ENCODE data around the gene EIF2S3B.

EIF2S3B gene

DNA sequence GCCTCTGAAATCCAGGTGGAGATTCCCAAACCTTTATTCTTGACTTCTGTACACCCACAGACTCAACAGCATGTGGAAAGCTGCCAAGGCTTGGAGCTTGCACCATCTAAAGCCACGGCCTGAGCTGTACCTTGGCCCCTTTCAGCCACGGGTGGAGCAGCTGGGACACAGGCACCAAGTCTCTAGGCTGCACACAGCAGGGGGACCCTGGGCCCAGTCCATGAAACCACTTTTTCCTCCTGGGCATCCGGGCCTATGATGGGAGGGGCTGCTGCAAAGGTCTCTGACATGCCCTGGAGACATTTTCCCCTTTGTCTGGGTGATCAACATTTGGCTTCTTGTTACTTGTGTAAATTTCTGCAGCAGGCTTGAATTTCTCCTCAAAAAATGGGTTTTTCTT lies 32.0 kb downstream of the EIF2S3B start:
- Histone ChIP-seq H3K9ac (ENCODE audit: insufficient read length) (no peak overlapping the region), H3K4me3 (no peak overlapping the region), H3K9me3 (ENCODE audit: low read depth, low read length) (no peaks in the 10 kb centered on the region), H3K27ac (no peak overlapping the region), H3K36me3 (ENCODE audit: insufficient read depth, low read length) (no peaks in the 10 kb centered on the region)
- TF ChIP-seq EZH2 (IDR thresholded peaks at IDR 0.05) (no peak), POLR2AphosphoS5 (IDR thresholded peaks at IDR 0.05; ENCODE audit: borderline replicate concordance, low read depth, low read length) (no peak), FOXP2 (optimal IDR thresholded peaks at IDR 0.05; ENCODE audit: control extremely low read depth, extremely low read length, insufficient read depth) (no peak)
- no peak for DNase-seq (ENCODE audit: low read depth, low spot score)

DNA sequence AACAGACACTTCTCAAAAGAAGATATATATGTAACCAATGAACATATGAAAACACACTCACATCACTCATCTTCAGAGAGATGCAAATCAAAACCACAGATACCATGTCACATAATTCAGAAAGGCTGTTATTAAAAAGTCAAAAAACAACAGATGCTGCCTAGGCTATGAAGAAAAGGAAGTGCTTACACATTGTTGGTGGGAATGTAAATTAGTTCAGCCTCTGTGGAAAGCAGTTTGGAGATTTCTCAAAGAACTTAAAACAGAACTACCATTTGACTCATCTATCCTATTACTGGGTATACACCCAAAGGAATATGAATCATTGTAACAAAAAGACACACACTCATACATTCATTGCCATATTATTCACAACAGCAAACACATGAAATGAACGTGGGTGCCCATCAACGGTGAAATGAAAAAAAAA lies 35.1 kb downstream of the EIF2S3B start:
- TF ChIP-seq POLR2AphosphoS5 (IDR thresholded peaks at IDR 0.05; ENCODE audit: borderline replicate concordance, low read depth, low read length), result no peak
- no peak for TF ChIP-seq FOXP2 (optimal IDR thresholded peaks at IDR 0.05; ENCODE audit: control extremely low read depth, extremely low read length, insufficient read depth)
- no peak for TF ChIP-seq EZH2 (IDR thresholded peaks at IDR 0.05)
- no peak for DNase-seq (ENCODE audit: low read depth, low spot score)
- Histone ChIP-seq H3K9ac (ENCODE audit: insufficient read length) (no peak overlapping the region), H3K27ac (no peak overlapping the region), H3K4me3 (no peak overlapping the region), H3K36me3 (ENCODE audit: insufficient read depth, low read length) (no peaks in the 10 kb centered on the region), H3K9me3 (ENCODE audit: low read depth, low read length) (no peaks in the 10 kb centered on the region)

DNA sequence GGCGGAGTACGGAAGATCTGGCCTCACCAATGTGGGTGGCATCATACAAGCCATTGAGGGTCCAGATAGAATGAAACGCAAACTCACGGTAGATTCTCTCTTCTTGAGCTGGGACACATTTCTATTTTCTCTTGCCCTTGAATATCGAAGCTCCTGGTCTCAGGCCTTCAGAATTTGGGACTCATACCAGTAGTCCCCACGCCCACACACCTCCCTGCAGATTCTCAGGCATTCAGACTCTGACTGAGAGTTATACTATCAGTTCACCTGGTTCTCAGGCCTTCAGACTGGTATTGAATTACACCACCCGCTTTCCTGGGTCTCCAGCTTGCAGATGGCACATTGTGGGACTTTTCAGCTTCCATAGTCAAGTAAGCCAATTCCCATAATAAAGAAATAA lies 37.8 kb downstream of the EIF2S3B start:
- TF ChIP-seq POLR2AphosphoS5 (IDR thresholded peaks at IDR 0.05; ENCODE audit: borderline replicate concordance, low read depth, low read length) (no peak), EZH2 (IDR thresholded peaks at IDR 0.05) (no peak), FOXP2 (optimal IDR thresholded peaks at IDR 0.05; ENCODE audit: control extremely low read depth, extremely low read length, insufficient read depth) (no peak)
- Histone ChIP-seq H3K27ac (no peak overlapping the region), H3K9ac (ENCODE audit: insufficient read length) (no peak overlapping the region), H3K4me3 (no peak overlapping the region), H3K9me3 (ENCODE audit: low read depth, low read length) (no peaks in the 10 kb centered on the region), H3K36me3 (ENCODE audit: insufficient read depth, low read length) (no peaks in the 10 kb centered on the region)
- no peak for DNase-seq (ENCODE audit: low read depth, low spot score)

DNA sequence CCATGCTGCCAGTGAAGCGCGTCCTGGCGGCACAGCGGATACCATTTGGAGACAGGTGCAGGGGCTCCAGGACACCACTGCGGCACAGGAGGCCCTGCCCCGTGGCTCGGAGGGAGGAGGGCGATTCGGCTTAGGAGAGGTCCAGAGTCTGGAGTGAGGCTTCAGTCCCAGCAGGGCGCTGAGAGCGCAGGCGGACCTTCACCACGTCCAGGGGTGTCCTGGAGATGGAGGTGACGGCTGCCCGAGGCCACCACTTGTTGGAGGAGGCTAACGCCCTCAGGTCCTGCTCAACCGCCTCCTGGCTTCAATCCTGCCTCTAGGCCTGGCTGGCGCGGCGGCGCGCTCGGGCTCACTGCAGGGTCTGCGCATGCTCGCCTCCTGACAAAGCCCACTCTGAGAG lies 45.7 kb downstream of the EIF2S3B start:
- Histone ChIP-seq H3K27ac (no peak overlapping the region), H3K9ac (ENCODE audit: insufficient read length) (no peak overlapping the region), H3K9me3 (ENCODE audit: low read depth, low read length) (no peaks in the 10 kb centered on the region), H3K36me3 (ENCODE audit: insufficient read depth, low read length) (no peaks in the 10 kb centered on the region), H3K4me3 (no peak overlapping the region)
- DNase-seq (ENCODE audit: low read depth, low spot score), result no peak
- TF ChIP-seq EZH2 (IDR thresholded peaks at IDR 0.05) (no peak), POLR2AphosphoS5 (IDR thresholded peaks at IDR 0.05; ENCODE audit: borderline replicate concordance, low read depth, low read length) (no peak), FOXP2 (optimal IDR thresholded peaks at IDR 0.05; ENCODE audit: control extremely low read depth, extremely low read length, insufficient read depth) (no peak)

DNA sequence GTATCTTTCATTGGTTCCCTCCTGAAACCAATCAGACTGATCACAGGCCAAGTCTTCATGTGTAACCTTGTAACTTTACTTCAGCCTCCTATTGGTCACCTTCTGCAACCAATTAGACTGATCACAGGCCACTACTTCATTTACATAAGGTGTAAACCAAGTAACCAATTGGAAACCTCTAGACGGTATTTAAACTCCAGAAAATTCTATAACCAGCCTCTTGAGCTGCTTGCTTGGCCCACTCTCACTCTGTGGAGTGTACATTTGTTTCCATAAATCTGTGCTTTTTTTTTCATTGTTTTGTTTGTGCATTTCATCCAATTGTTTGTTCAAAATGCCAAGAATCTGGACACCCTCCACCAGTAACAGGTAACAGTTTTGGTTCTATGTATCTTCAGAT lies 47.5 kb downstream of the EIF2S3B start:
- no peak overlapping the region for H3K27ac ChIP-seq
- H3K9me3 ChIP-seq (ENCODE audit: low read depth, low read length), result no peaks in the 10 kb centered on the region

DNA sequence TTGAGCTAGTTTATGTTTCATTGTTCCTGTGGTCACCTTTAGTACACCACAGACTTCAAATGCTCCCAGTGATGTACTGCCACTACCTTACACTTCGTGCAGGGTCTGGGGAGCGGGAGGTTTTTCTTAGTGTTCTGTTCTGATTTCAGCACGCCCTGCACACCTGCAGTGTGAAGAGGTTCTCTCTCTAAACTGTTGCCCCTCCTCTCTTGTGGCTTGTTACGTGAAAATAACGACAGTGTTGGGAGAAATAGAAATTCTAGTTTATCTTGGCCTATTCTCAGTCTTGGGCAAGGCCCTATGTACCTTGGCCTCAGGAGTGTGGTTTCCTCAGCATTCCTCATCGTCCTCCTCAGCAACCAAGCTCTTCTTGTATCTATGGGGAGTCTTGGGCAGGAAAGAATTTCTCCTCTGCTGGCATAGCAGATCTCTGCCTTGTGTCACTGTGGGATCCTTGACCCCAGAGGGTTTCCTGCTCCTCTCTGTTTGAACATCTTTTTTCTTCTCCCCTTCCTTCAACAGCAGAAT lies 48.6 kb downstream of the EIF2S3B start:
- Histone ChIP-seq H3K36me3 (ENCODE audit: insufficient read depth, low read length) (no peaks in the 10 kb centered on the region), H3K27ac (no peak overlapping the region), H3K9ac (ENCODE audit: insufficient read length) (no peak overlapping the region), H3K9me3 (ENCODE audit: low read depth, low read length) (no peaks in the 10 kb centered on the region), H3K4me3 (no peak overlapping the region)
- TF ChIP-seq FOXP2 (optimal IDR thresholded peaks at IDR 0.05; ENCODE audit: control extremely low read depth, extremely low read length, insufficient read depth) (no peak), EZH2 (IDR thresholded peaks at IDR 0.05) (no peak), POLR2AphosphoS5 (IDR thresholded peaks at IDR 0.05; ENCODE audit: borderline replicate concordance, low read depth, low read length) (no peak)
- no peak for DNase-seq (ENCODE audit: low read depth, low spot score)

More for the DNA sequence above, 47.5 kb downstream of the EIF2S3B start:
- no peak overlapping the region for H3K9ac ChIP-seq (ENCODE audit: insufficient read length)
- no peaks in the 10 kb centered on the region for H3K36me3 ChIP-seq (ENCODE audit: insufficient read depth, low read length)
- TF ChIP-seq FOXP2 (optimal IDR thresholded peaks at IDR 0.05; ENCODE audit: control extremely low read depth, extremely low read length, insufficient read depth) (no peak), POLR2AphosphoS5 (IDR thresholded peaks at IDR 0.05; ENCODE audit: borderline replicate concordance, low read depth, low read length) (no peak), EZH2 (IDR thresholded peaks at IDR 0.05) (no peak)
- no peak for DNase-seq (ENCODE audit: low read depth, low spot score)
- no peak overlapping the region for H3K4me3 ChIP-seq

DNA sequence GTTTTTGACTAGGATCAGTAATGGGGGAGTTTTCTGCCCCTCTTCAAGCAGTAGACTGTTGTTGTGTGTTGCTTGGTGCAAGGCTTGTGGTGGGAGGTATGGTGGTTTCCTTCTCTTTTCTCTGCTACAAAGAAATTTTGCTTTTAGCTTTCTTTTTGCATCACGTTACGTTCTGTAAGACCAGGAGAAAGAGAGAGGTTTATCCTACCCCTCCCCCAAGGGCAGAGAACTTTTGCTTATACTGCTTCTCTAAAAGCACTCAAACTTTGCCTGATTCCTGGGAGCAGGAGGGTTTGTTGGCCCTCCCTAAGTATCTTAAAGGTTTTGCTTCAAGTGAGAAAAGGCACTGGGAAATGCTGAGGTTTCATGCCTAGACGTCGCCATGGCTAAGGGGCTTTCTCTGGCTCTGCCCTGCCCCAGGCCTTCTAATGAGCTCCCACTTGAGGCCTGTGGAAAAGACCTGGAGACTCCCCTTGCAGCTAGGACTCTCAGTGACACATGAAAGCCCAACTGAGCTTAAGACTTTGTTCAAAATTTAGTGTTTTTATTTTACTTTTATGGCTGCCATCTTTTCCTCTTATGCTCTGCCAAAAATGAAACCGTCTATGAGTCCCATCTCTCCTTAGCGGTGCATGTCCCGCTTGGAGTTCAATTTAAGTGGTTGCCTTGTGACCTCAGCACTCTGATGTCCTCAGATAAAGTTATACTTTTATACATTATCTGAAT lies 49.2 kb downstream of the EIF2S3B start:
- no peaks in the 10 kb centered on the region for H3K9me3 ChIP-seq (ENCODE audit: low read depth, low read length)
- no peak for TF ChIP-seq POLR2AphosphoS5 (IDR thresholded peaks at IDR 0.05; ENCODE audit: borderline replicate concordance, low read depth, low read length)
- H3K36me3 ChIP-seq (ENCODE audit: insufficient read depth, low read length), result no peaks in the 10 kb centered on the region
- no peak overlapping the region for H3K27ac ChIP-seq
- no peak overlapping the region for H3K4me3 ChIP-seq
- no peak overlapping the region for H3K9ac ChIP-seq (ENCODE audit: insufficient read length)
- no peak for DNase-seq (ENCODE audit: low read depth, low spot score)

DNA sequence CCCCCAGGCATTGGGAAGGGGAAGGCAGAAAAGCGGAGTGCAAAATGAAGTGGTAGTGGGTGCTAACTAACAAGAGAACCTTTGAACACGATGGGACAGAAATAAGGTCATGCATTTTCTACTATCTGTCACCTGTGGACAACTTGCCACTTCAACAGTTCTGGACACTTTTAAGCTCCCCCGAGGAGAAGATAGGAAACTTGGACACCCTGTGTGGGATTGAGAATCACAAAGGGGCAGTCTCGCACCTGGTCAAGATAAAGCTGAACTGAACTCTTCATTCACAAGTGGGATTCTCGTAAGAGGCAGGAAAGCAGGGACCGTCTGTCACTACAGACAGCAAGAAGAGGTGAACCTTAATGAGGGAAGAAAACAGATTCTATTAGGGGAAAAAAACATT lies 51.6 kb downstream of the EIF2S3B start:
- no peak overlapping the region for H3K9ac ChIP-seq (ENCODE audit: insufficient read length)
- no peak for DNase-seq (ENCODE audit: low read depth, low spot score)
- H3K36me3 ChIP-seq (ENCODE audit: insufficient read depth, low read length), result no peaks in the 10 kb centered on the region
- H3K27ac ChIP-seq, result no peak overlapping the region
- no peak overlapping the region for H3K4me3 ChIP-seq
- no peaks in the 10 kb centered on the region for H3K9me3 ChIP-seq (ENCODE audit: low read depth, low read length)
- TF ChIP-seq POLR2AphosphoS5 (IDR thresholded peaks at IDR 0.05; ENCODE audit: borderline replicate concordance, low read depth, low read length) (no peak), FOXP2 (optimal IDR thresholded peaks at IDR 0.05; ENCODE audit: control extremely low read depth, extremely low read length, insufficient read depth) (no peak), EZH2 (IDR thresholded peaks at IDR 0.05) (no peak)

DNA sequence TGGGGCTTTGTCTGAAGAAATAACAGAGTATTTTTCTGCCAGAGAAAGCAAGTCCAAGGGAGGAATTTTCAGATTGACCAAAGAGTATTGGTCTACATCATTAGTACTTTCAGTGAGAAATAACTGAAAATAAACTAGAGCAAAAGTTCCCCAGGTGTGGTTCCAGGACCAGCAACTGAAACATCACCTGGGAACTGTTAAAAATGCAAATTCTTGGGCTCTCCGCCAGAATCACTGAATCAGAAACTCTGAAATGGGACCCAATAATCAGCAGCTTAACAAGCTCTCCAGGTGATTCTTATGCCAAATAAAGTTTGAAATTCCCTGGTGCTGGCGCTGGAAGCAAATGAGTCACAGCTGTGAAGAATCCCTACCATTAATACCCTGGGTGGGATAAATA lies 52.1 kb downstream of the EIF2S3B start:
- H3K27ac ChIP-seq, result no peak overlapping the region
- no peaks in the 10 kb centered on the region for H3K36me3 ChIP-seq (ENCODE audit: insufficient read depth, low read length)
- H3K4me3 ChIP-seq, result no peak overlapping the region
- no peak for DNase-seq (ENCODE audit: low read depth, low spot score)
- no peaks in the 10 kb centered on the region for H3K9me3 ChIP-seq (ENCODE audit: low read depth, low read length)
- no peak overlapping the region for H3K9ac ChIP-seq (ENCODE audit: insufficient read length)
- TF ChIP-seq FOXP2 (optimal IDR thresholded peaks at IDR 0.05; ENCODE audit: control extremely low read depth, extremely low read length, insufficient read depth), result no peak
- no peak for TF ChIP-seq POLR2AphosphoS5 (IDR thresholded peaks at IDR 0.05; ENCODE audit: borderline replicate concordance, low read depth, low read length)
- TF ChIP-seq EZH2 (IDR thresholded peaks at IDR 0.05), result no peak

All from SK-N-MC (cell line).